ENCODE measurements around the gene LDLRAD4.

LDLRAD4 gene

GRCh38 chr18:13315000-13315399 lies 96.4 kb downstream of the LDLRAD4 start:
- no peak for TF ChIP-seq USF1 (IDR thresholded peaks at IDR 0.05)
- TF ChIP-seq RAD21 (IDR thresholded peaks at IDR 0.05; ENCODE audit: low read depth) = no peak
- TF ChIP-seq NFIC (IDR thresholded peaks at IDR 0.05) = no peak
- TF ChIP-seq YY1 (IDR thresholded peaks at IDR 0.05; ENCODE audit: low read depth) = no peak
- TF ChIP-seq TCF12 (IDR thresholded peaks at IDR 0.05; ENCODE audit: low read depth) = no peak
- TF ChIP-seq CEBPB (IDR thresholded peaks at IDR 0.05) = no peak
- TF ChIP-seq FOXM1 (IDR thresholded peaks at IDR 0.05; ENCODE audit: borderline replicate concordance, low read depth) = no peak

- TF ChIP-seq CREB1 (IDR thresholded peaks at IDR 0.05; ENCODE audit: low read depth) = no peak
- TF ChIP-seq YY1 (IDR thresholded peaks at IDR 0.05; ENCODE audit: low read depth) = no peak
- TF ChIP-seq REST (IDR thresholded peaks at IDR 0.05; ENCODE audit: low read depth) = no peak
- no peak for TF ChIP-seq EP300 (IDR thresholded peaks at IDR 0.05; ENCODE audit: borderline replicate concordance)
- TF ChIP-seq TAF1 (IDR thresholded peaks at IDR 0.05; ENCODE audit: low read depth) = no peak
- no peak for TF ChIP-seq FOXM1 (IDR thresholded peaks at IDR 0.05; ENCODE audit: borderline replicate concordance, low read depth)
- no peak for TF ChIP-seq MAX (IDR thresholded peaks at IDR 0.05)
- TF ChIP-seq TEAD4 (IDR thresholded peaks at IDR 0.05) = no peak
- no peak for TF ChIP-seq ZBTB7A (IDR thresholded peaks at IDR 0.05; ENCODE audit: low read depth)
- TF ChIP-seq NFIC (IDR thresholded peaks at IDR 0.05) = no peak
- TF ChIP-seq TCF12 (IDR thresholded peaks at IDR 0.05; ENCODE audit: low read depth) = no peak
- no peak for TF ChIP-seq RAD21 (IDR thresholded peaks at IDR 0.05; ENCODE audit: low read depth)
- no peak for TF ChIP-seq USF1 (IDR thresholded peaks at IDR 0.05)
- no peak for TF ChIP-seq EGR1 (IDR thresholded peaks at IDR 0.05)
These were observed 97.5 kb downstream of the LDLRAD4 start for GRCh38 chr18:13316063-13316462.

GRCh38 chr18:13317801-13318200 lies 99.2 kb downstream of the LDLRAD4 start:
- no peak for TF ChIP-seq EP300 (IDR thresholded peaks at IDR 0.05; ENCODE audit: borderline replicate concordance)
- TF ChIP-seq CREB1 (IDR thresholded peaks at IDR 0.05; ENCODE audit: low read depth) = no peak
- TF ChIP-seq ZBTB7A (IDR thresholded peaks at IDR 0.05; ENCODE audit: low read depth) = no peak
- no peak for TF ChIP-seq CEBPB (IDR thresholded peaks at IDR 0.05)
- TF ChIP-seq TAF1 (IDR thresholded peaks at IDR 0.05; ENCODE audit: low read depth) = no peak
- TF ChIP-seq EGR1 (IDR thresholded peaks at IDR 0.05) = no peak
- no peak for TF ChIP-seq NFIC (IDR thresholded peaks at IDR 0.05)
- TF ChIP-seq TCF12 (IDR thresholded peaks at IDR 0.05; ENCODE audit: low read depth) = no peak
- no peak for TF ChIP-seq YY1 (IDR thresholded peaks at IDR 0.05; ENCODE audit: low read depth)
- no peak for TF ChIP-seq USF1 (IDR thresholded peaks at IDR 0.05)
- no peak for TF ChIP-seq FOXM1 (IDR thresholded peaks at IDR 0.05; ENCODE audit: borderline replicate concordance, low read depth)

GRCh38 chr18:13318731-13319501 lies 100.4 kb downstream of the LDLRAD4 start:
- TF ChIP-seq YY1 (IDR thresholded peaks at IDR 0.05; ENCODE audit: low read depth) (no peak), TEAD4 (IDR thresholded peaks at IDR 0.05) (no peak), TCF12 (IDR thresholded peaks at IDR 0.05; ENCODE audit: low read depth) (no peak), CREB1 (IDR thresholded peaks at IDR 0.05; ENCODE audit: low read depth) (no peak), TAF1 (IDR thresholded peaks at IDR 0.05; ENCODE audit: low read depth) (no peak), EGR1 (IDR thresholded peaks at IDR 0.05) (no peak), FOXM1 (IDR thresholded peaks at IDR 0.05; ENCODE audit: borderline replicate concordance, low read depth) (no peak), CEBPB (IDR thresholded peaks at IDR 0.05) (no peak), ZBTB7A (IDR thresholded peaks at IDR 0.05; ENCODE audit: low read depth) (no peak), MAX (IDR thresholded peaks at IDR 0.05) (no peak), RAD21 (IDR thresholded peaks at IDR 0.05; ENCODE audit: low read depth) (no peak), EP300 (IDR thresholded peaks at IDR 0.05; ENCODE audit: borderline replicate concordance) (no peak), NFIC (IDR thresholded peaks at IDR 0.05) (no peak), REST (IDR thresholded peaks at IDR 0.05; ENCODE audit: low read depth) (no peak), USF1 (IDR thresholded peaks at IDR 0.05) (no peak)
